Colonic mucosa (tissue), 4 donors: ENCODE measurements around the gene DNAH3. TPM values are rescaled to one million over a fixed set of nuclear protein-coding genes. Genes with fewer than 3 reads are reported as not detected.
"Not testable (repeated sequence)": the region's sequence is repeated elsewhere in the genome, so short reads cannot be mapped to it uniquely, and the experiment has no call there.

Source experiments
- DNase-seq: peaks from one replicate; pipeline ENCODE4 v3.0.0-alpha.2; 2020
- H3K27ac ChIP-seq: fragments of 200-600 bp; one replicate; pipeline ENCODE4 v1.8.0; 2021
- H3K27me3 ChIP-seq: fragments of 200-600 bp; one replicate; pipeline ENCODE4 v1.8.0; 2021
- H3K36me3 ChIP-seq: fragments of 200-600 bp; one replicate; pipeline ENCODE4 v1.8.0; 2021
- H3K4me1 ChIP-seq: fragments of 200-600 bp; one replicate; pipeline ENCODE4 v1.8.0; 2021; ENCODE audit warnings: mild to moderate bottlenecking
- H3K4me3 ChIP-seq: fragments of 200-600 bp; one replicate; pipeline ENCODE4 v1.8.0; 2021
- H3K9ac ChIP-seq, 2 donors: one replicate each; pipeline ENCODE4 v1.7.0; 2013; ENCODE audit warnings: control low read depth in 2 of 2, low read depth in 2 of 2, low read length in 2 of 2
- H3K9me3 ChIP-seq: fragments of 200-600 bp; one replicate; pipeline ENCODE4 v1.8.0; 2021
- intact Hi-C: fragments of 100-400 bp; cut with DNase I; formaldehyde crosslinking; loops from one replicate; pipeline ENCODE4 v1.14.1; 2022
- total RNA-seq, 2 donors: library from RNA; stranded (reverse); fragmentation: NEBNext Ultra II Directional in 1 of 2; extraction: Animal tissue kit (Norgen Biotek cat#: 25700) in 1 of 2; gene quantifications; one replicate each; pipeline ENCODE4 v1.2.1, GENCODE V29; 2021
- TF ChIP-seq, protein P1 (sequence below): fragments of 200-600 bp; IDR thresholded peaks from one replicate; pipeline ENCODE4 v1.8.0; 2022; ENCODE audit warnings: antibody characterized with exemption, mild to moderate bottlenecking
- donor health status: healthy.
- donor health status: DM: no; HTN: no; CAD: no.
- donor health status: DM: no; HTN: no; CAD: no.

The DNAH3 gene
- total RNA-seq, 2 donors from 2014 or later: 4.2 to 5.1 TPM

GRCh38 chr16:21057875-21058274, 92.8 kb downstream of the DNAH3 start:
- no peak for DNase-seq
- no peak overlapping the region for H3K9ac ChIP-seq
- no peaks in the 10 kb centered on the region for H3K36me3 ChIP-seq
- H3K4me3 ChIP-seq: no peak overlapping the region
- H3K27ac ChIP-seq: no peak overlapping the region
- TF ChIP-seq, protein P1, sequence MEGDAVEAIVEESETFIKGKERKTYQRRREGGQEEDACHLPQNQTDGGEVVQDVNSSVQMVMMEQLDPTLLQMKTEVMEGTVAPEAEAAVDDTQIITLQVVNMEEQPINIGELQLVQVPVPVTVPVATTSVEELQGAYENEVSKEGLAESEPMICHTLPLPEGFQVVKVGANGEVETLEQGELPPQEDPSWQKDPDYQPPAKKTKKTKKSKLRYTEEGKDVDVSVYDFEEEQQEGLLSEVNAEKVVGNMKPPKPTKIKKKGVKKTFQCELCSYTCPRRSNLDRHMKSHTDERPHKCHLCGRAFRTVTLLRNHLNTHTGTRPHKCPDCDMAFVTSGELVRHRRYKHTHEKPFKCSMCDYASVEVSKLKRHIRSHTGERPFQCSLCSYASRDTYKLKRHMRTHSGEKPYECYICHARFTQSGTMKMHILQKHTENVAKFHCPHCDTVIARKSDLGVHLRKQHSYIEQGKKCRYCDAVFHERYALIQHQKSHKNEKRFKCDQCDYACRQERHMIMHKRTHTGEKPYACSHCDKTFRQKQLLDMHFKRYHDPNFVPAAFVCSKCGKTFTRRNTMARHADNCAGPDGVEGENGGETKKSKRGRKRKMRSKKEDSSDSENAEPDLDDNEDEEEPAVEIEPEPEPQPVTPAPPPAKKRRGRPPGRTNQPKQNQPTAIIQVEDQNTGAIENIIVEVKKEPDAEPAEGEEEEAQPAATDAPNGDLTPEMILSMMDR: no peak
- no peaks in the 10 kb centered on the region for H3K9me3 ChIP-seq
- no peaks in the 10 kb centered on the region for H3K27me3 ChIP-seq
- intact Hi-C loops: no loop called here
- no peaks in the 10 kb centered on the region for H3K4me1 ChIP-seq

DNA sequence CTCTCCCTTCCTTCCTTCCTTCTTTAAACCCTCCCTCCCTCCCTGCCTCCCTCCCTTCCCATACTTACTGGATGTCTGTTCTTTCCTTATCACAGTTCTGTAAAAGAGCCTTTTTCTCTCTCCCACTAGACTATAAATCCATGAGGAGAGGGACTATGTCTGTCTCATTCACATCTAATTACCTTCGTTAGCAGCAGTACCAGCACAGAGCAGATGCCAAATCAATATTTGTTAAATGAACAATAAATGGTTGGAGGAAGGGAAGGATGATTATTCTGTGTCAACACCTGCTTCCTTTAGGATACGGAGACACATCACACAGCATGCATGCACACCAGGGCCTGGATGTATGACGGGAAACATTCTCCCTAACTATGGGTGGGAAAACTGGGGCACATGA, 94.2 kb downstream of the DNAH3 start:
- no peaks in the 10 kb centered on the region for H3K9me3 ChIP-seq
- no peaks in the 10 kb centered on the region for H3K36me3 ChIP-seq
- H3K27ac ChIP-seq: no peak overlapping the region
- no peaks in the 10 kb centered on the region for H3K4me1 ChIP-seq
- no peak for DNase-seq
- intact Hi-C loops: no loop called here
- no peak overlapping the region for H3K4me3 ChIP-seq
- TF ChIP-seq, protein P1: no peak
- no peak overlapping the region for H3K9ac ChIP-seq
- no peaks in the 10 kb centered on the region for H3K27me3 ChIP-seq

DNA sequence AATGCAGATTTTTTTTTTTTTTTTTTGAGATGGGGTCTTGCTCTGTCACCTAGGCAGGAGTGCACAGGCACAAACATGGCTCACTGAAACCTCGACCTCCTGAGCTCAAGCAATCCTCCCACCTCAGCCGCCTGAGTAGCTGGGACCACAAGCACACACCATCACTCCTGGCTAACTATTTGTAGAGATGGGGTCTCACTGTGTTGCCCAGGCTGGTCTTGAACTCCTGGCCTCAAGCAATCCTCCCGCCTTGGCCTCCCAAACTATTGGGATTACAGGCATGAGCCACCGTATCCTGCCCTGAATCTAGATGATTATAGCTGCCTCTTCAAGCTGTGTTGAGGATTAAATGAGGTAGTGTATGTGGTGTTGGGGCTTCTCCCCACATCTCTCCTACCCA, 94.9 kb downstream of the DNAH3 start:
- H3K27ac ChIP-seq, H3K9ac ChIP-seq, H3K36me3 ChIP-seq, DNase-seq, H3K9me3 ChIP-seq, H3K4me3 ChIP-seq, H3K4me1 ChIP-seq, H3K27me3 ChIP-seq, intact Hi-C loops: not testable (repeated sequence)

DNA sequence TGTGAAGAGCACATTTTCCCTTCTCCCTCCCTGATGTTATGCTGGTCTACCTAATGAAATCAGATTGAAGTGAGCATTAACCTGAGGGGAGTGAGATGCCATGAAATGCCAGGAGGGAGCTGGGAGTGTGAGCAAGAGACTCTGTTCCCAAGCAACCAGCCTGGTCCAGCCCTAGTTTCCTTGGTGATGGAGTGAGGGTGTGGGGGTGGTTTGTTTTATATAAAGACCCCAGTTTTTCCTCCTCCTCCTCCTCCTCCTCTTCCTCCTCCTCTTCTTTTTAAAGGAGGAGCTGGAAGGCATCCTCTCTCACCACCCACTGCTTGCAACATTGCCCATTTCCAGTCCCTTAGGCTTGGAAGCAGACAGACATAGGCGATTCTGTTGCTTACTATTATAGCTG, 97.1 kb downstream of the DNAH3 start:
- intact Hi-C loops: no loop called here
- Histone ChIP-seq H3K4me1 (no peaks in the 10 kb centered on the region), H3K4me3 (no peak overlapping the region), H3K27ac (no peak overlapping the region), H3K9me3 (no peaks in the 10 kb centered on the region), H3K36me3 (no peaks in the 10 kb centered on the region), H3K27me3 (no peaks in the 10 kb centered on the region), H3K9ac (no peak overlapping the region)
- TF ChIP-seq, protein P1: no peak
- DNase-seq: no peak

GRCh38 chr16:21048091-21048912, 102.3 kb downstream of the DNAH3 start:
- H3K9ac ChIP-seq, H3K9me3 ChIP-seq, H3K27me3 ChIP-seq, intact Hi-C loops, H3K27ac ChIP-seq, H3K4me1 ChIP-seq, H3K36me3 ChIP-seq: not testable (repeated sequence)
- DNase-seq: peak; percentile 64
- H3K4me3 ChIP-seq: peak overlapping the region; percentile 30

DNA sequence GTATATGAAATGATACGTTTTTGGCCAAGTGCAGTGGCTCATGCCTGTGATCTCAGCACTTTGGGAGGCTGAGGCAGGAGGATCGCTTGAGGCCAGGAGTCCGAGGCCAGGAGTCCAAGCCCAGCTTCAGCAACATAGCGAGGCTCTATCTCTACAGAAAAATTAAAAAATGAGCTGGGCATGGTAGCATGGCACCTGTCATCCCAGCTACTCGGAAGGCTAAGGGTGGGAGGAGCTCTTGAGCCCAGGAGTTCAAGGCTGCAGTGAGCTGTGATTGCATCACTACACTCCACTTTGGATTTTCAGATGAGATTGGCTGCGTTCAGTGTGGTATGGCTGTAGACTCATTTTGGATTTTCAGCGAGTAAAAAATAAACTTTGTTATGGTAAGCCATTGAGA, 112.4 kb downstream of the DNAH3 start:
- TF ChIP-seq, protein P1: no peak
- Histone ChIP-seq H3K27me3 (no peaks in the 10 kb centered on the region), H3K4me1 (no peaks in the 10 kb centered on the region), H3K36me3 (no peaks in the 10 kb centered on the region), H3K27ac (no peak overlapping the region), H3K9ac (no peak overlapping the region), H3K4me3 (no peak overlapping the region), H3K9me3 (no peaks in the 10 kb centered on the region)
- intact Hi-C loops: no loop called here
- no peak for DNase-seq
